ENCODE results near the gene HOXD4. TPM values are rescaled to one million over a fixed set of nuclear protein-coding genes. Genes with fewer than 3 reads are reported as not detected.

The HOXD4 gene
- polyA plus RNA-seq, 1 of the 3 experiments (the other 2 are of a cell fraction), result 1.0 TPM

DNA sequence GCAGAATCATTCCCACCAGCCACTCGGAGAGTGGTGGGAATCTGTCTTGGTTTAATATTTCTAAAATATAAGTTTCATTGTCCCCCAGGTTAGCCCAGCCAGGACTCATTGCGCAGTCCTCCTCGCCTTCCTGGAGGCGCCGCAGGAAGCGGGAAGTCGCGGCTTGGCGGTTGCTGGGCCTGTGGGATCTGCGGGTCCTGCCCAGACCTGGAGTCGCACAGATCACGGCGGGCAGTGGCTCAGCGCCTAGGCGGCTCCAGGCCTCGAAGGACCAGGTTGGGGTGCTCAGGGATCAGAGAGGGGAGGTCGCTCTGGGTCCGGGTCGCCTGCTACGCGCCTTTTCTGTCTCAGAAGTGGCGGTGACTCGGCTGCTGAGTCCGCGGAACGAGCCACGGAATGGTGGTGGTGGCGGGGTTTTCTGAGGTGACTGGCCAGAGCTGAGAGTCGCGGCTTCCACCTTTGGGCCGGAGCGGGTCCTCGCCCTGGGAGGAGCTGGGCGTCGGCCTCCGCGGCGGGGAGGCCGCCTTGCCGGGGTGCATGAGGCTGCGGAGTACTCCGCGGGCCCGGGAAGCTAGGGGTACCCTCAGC, 8.4 kb downstream of the HOXD4 start:
- 98% methylated on average over 8 of the region's 44 CpGs for WGBS (ENCODE audit: low lambda C conversion rate)
- no peak overlapping the region for H3K4me3 ChIP-seq (ENCODE audit: low read depth in 2 of 2, low read length in 1 of 2)

GRCh38 chr2:176160251-176160985, 9.1 kb downstream of the HOXD4 start:
- Histone ChIP-seq H3K27ac (ENCODE audit: low read depth in 2 of 2, low read length in 1 of 2) (no peak overlapping the region), H3K9ac (no peak overlapping the region), H3K4me1 (ENCODE audit: control insufficient read depth in 1 of 2, insufficient read depth in 2 of 2, low read depth in 1 of 2, low read length in 1 of 2) (peaks cover 0 to 8% of the 10 kb centered on the region in 2 experiments; a peak in 2 of 4 replicates), H2AFZ (ENCODE audit: low read depth) (no peak overlapping the region), H3F3A (replicated peaks; ENCODE audit: insufficient read depth) (no peaks in the 10 kb centered on the region), H3K36me3 (replicated peaks in 1 of 2; ENCODE audit: control insufficient read depth in 1 of 2, insufficient read depth in 2 of 2, low read length in 1 of 2) (peaks cover 0 to 3% of the 10 kb centered on the region in 2 experiments), H3K9me3 (no peaks in the 10 kb centered on the region), H3K4me2 (no peak overlapping the region), H3K9me2 (no peaks in the 10 kb centered on the region), H3K79me2 (ENCODE audit: insufficient read depth) (no peaks in the 10 kb centered on the region), H3K4me3 (ENCODE audit: low read depth in 2 of 2, low read length in 1 of 2) (no peak overlapping the region), H3K27me3 (ENCODE audit: insufficient read depth) (no peaks in the 10 kb centered on the region), H4K20me1 (ENCODE audit: insufficient read depth) (no peaks in the 10 kb centered on the region)
- no peak for DNase-seq
- CTCF ChIA-PET, result interaction anchor here (0.5 to 2.0 kb wide), 5 partner anchors 9 to 586 kb away, joined by 3 to 8 read pairs (median 4); no protein-coding TSS in a partner anchor
- no peak for TF ChIP-seq IRF3 (IDR thresholded peaks at IDR 0.05; ENCODE audit: low read depth, low read length)
- no peak for TF ChIP-seq FOSL2 (IDR thresholded peaks at IDR 0.05; ENCODE audit: borderline replicate concordance, low read depth)
- TF ChIP-seq FOXM1 (IDR thresholded peaks at IDR 0.05; ENCODE audit: low read depth), result no peak
- TF ChIP-seq PBX3 (IDR thresholded peaks at IDR 0.05), result no peak
- no peak for TF ChIP-seq TCF12 (IDR thresholded peaks at IDR 0.05)
- no peak for TF ChIP-seq NRF1 (IDR thresholded peaks at IDR 0.05; ENCODE audit: low read depth, low read length)
- POLR2A ChIA-PET, result interaction anchor here (0.7 kb wide), 1 partner anchor 9 kb away, joined by 4 read pairs; no protein-coding TSS in a partner anchor
- WGBS (ENCODE audit: low lambda C conversion rate), result 94% methylated on average over 44 of the region's 50 CpGs

More for the DNA sequence above, 8.4 kb downstream of the HOXD4 start:
- TF ChIP-seq USF1 (IDR thresholded peaks at IDR 0.05; ENCODE audit: borderline replicate concordance, low read depth) (no peak), PBX3 (IDR thresholded peaks at IDR 0.05) (no peak)
- no peak overlapping the region for H2AFZ ChIP-seq (ENCODE audit: low read depth)
- no peak overlapping the region for H3K9ac ChIP-seq
- H4K20me1 ChIP-seq (ENCODE audit: insufficient read depth), result no peaks in the 10 kb centered on the region
- no peak for DNase-seq
- H3F3A ChIP-seq (replicated peaks; ENCODE audit: insufficient read depth), result no peaks in the 10 kb centered on the region
- ChIA-PET CTCF (interaction anchor here (0.9 to 2.0 kb wide), 3 partner anchors 10 to 33 kb away, joined by 4 to 8 read pairs (median 4); no protein-coding TSS in a partner anchor), POLR2A (interaction anchor here (0.6 to 0.7 kb wide), 2 partner anchors 9 to 20 kb away, joined by 3 to 4 read pairs; no protein-coding TSS in a partner anchor)
- H3K27me3 ChIP-seq (ENCODE audit: insufficient read depth), result no peaks in the 10 kb centered on the region
- no peaks in the 10 kb centered on the region for H3K9me2 ChIP-seq
- H3K4me1 ChIP-seq (ENCODE audit: control insufficient read depth in 1 of 2, insufficient read depth in 2 of 2, low read depth in 1 of 2, low read length in 1 of 2), result peaks cover 0 to 8% of the 10 kb centered on the region in 2 experiments; a peak in 2 of 4 replicates
- H3K9me3 ChIP-seq, result no peaks in the 10 kb centered on the region
- peaks cover 0 to 9% of the 10 kb centered on the region in 2 experiments for H3K36me3 ChIP-seq (replicated peaks in 1 of 2; ENCODE audit: control insufficient read depth in 1 of 2, insufficient read depth in 2 of 2, low read length in 1 of 2)
- H3K4me2 ChIP-seq, result no peak overlapping the region
- no peak overlapping the region; a peak in 1 of 4 replicates for H3K27ac ChIP-seq (ENCODE audit: low read depth in 2 of 2, low read length in 1 of 2)
- no peaks in the 10 kb centered on the region for H3K79me2 ChIP-seq (ENCODE audit: insufficient read depth)

Measured in SK-N-SH (cell line).